Glomerular visceral epithelial cell (primary cell): ENCODE measurements around the gene DDAH1.
"Not testable (repeated sequence)": the region's sequence is repeated elsewhere in the genome, so short reads cannot be mapped to it uniquely, and the experiment has no call there.

ENCODE experiments used
- DNase-seq: peaks from one replicate; pipeline ENCODE4 v3.0.0-alpha.2; 2016; ENCODE audit errors: extremely low spot score

DDAH1 gene

GRCh38 chr1:85470130-85470529 lies 5.2 kb upstream of the DDAH1 start:
- not testable (repeated sequence) for DNase-seq

- no peak for DNase-seq
Measured at GRCh38 chr1:85467929-85468540, 3.1 kb upstream of the DDAH1 start.

GRCh38 chr1:85467036-85467435 lies 2.1 kb upstream of the DDAH1 start:
- DNase-seq = no peak

GRCh38 chr1:85465786-85466134 lies 801 bp upstream of the DDAH1 start:
- no peak for DNase-seq

- peak; percentile 85 for DNase-seq
Measured at GRCh38 chr1:85464497-85465098, 361 bp downstream of the DDAH1 start.

GRCh38 chr1:85463731-85464496 lies 1.0 kb downstream of the DDAH1 start:
- peak; percentile 33 for DNase-seq

- no peak for DNase-seq
Measured at GRCh38 chr1:85462931-85463649, 1.9 kb downstream of the DDAH1 start.

- no peak for DNase-seq
Measured at GRCh38 chr1:85461216-85461918, 3.6 kb downstream of the DDAH1 start.

GRCh38 chr1:85460555-85461088 lies 4.3 kb downstream of the DDAH1 start:
- no peak for DNase-seq

GRCh38 chr1:85459290-85459689 lies 5.7 kb downstream of the DDAH1 start:
- no peak for DNase-seq

GRCh38 chr1:85454214-85454613 lies 10.7 kb downstream of the DDAH1 start:
- no peak for DNase-seq

- DNase-seq = no peak
Measured at GRCh38 chr1:85453640-85454194, 11.2 kb downstream of the DDAH1 start.

GRCh38 chr1:85452948-85453347 lies 12.0 kb downstream of the DDAH1 start:
- no peak for DNase-seq

GRCh38 chr1:85451236-85451830 lies 13.6 kb downstream of the DDAH1 start:
- no peak for DNase-seq

- DNase-seq = peak; percentile 71
Measured at GRCh38 chr1:85450832-85451231, 14.1 kb downstream of the DDAH1 start.

GRCh38 chr1:85449356-85449755 lies 15.6 kb downstream of the DDAH1 start:
- no peak for DNase-seq

- no peak for DNase-seq
Measured at GRCh38 chr1:85448358-85448757, 16.6 kb downstream of the DDAH1 start.

- no peak for DNase-seq
Measured at GRCh38 chr1:85447006-85447943, 17.7 kb downstream of the DDAH1 start.

- DNase-seq = no peak
Measured at GRCh38 chr1:85445906-85446305, 19.1 kb downstream of the DDAH1 start.

- DNase-seq = peak; percentile 42
Measured at GRCh38 chr1:85444381-85444780, 20.6 kb downstream of the DDAH1 start.
